Neural crest cell (in vitro differentiated cells): Measurements from ENCODE around the gene SLC28A3. TPM values are rescaled to one million over a fixed set of nuclear protein-coding genes. Genes with fewer than 3 reads are reported as not detected.

ENCODE experiments used
- DNase-seq: peaks from one replicate; pipeline ENCODE4 v3.0.0; 2021; ENCODE audit warnings: low read depth, mixed read lengths, low spot score
- H3K27ac Mint-ChIP-seq: one replicate; pipeline ENCODE4 v1.8.0; 2021; ENCODE audit warnings: mild to moderate bottlenecking, mixed read lengths; ENCODE audit not compliant: unreplicated experiment
- H3K27me3 Mint-ChIP-seq: 2 replicates; pipeline ENCODE4 v1.8.0; 2021; ENCODE audit warnings: low read depth, mild to moderate bottlenecking, mixed read lengths
- H3K36me3 Mint-ChIP-seq: 2 replicates; pipeline ENCODE4 v1.8.0; 2021; ENCODE audit warnings: low read depth, mild to moderate bottlenecking, mixed read lengths
- H3K4me1 Mint-ChIP-seq: 2 replicates; pipeline ENCODE4 v1.8.0; 2021; ENCODE audit warnings: mixed read lengths
- H3K4me3 Mint-ChIP-seq: one replicate; pipeline ENCODE4 v1.8.0; 2021; ENCODE audit warnings: mild to moderate bottlenecking, mixed read lengths
- H3K9me3 Mint-ChIP-seq: 2 replicates; pipeline ENCODE4 v1.8.0; 2021; ENCODE audit warnings: mixed read lengths
- CTCF ChIP-seq: fragments of 200-600 bp; sonication (generic); conservative IDR thresholded peaks from 2 replicates; pipeline ENCODE4 v1.5.0; 2021; ENCODE audit warnings: antibody characterized with exemption, mild to moderate bottlenecking
- total RNA-seq: library from RNA; stranded (reverse); gene quantifications from 2 replicates; pipeline ENCODE4 v1.2.1, GENCODE V29; 2021

The SLC28A3 gene
- total RNA-seq, 1 donor from 2014 or later: not detected

- Mint-ChIP-seq H3K4me1 (peaks cover 6% of the 10 kb centered on the region), H3K4me3 (no peak overlapping the region), H3K9me3 (no peaks in the 10 kb centered on the region), H3K27ac (peak overlapping the region; percentile 36), H3K36me3 (no peaks in the 10 kb centered on the region), H3K27me3 (no peaks in the 10 kb centered on the region)
- no peak for DNase-seq
- TF ChIP-seq CTCF: no peak
These were observed 20.3 kb downstream of the SLC28A3 start for GRCh38 chr9:84320231-84320630.

- Mint-ChIP-seq H3K9me3 (no peaks in the 10 kb centered on the region), H3K4me1 (peaks cover 6% of the 10 kb centered on the region), H3K27me3 (no peaks in the 10 kb centered on the region), H3K4me3 (no peak overlapping the region), H3K36me3 (no peaks in the 10 kb centered on the region), H3K27ac (no peak overlapping the region)
- DNase-seq: no peak
- no peak for TF ChIP-seq CTCF
These were observed 20.9 kb downstream of the SLC28A3 start for GRCh38 chr9:84319632-84320031.

GRCh38 chr9:84318981-84319380 is 21.6 kb downstream of the SLC28A3 start:
- no peak for TF ChIP-seq CTCF

GRCh38 chr9:84317563-84317962 is 23.0 kb downstream of the SLC28A3 start:
- peak; percentile 17 for TF ChIP-seq CTCF
- H3K9me3 Mint-ChIP-seq: no peaks in the 10 kb centered on the region
- H3K36me3 Mint-ChIP-seq: no peaks in the 10 kb centered on the region
- no peak overlapping the region for H3K27ac Mint-ChIP-seq
- no peak overlapping the region for H3K4me3 Mint-ChIP-seq
- H3K4me1 Mint-ChIP-seq: no peaks in the 10 kb centered on the region
- no peak for DNase-seq
- H3K27me3 Mint-ChIP-seq: no peaks in the 10 kb centered on the region

More at GRCh38 chr9:84318981-84319380, 21.6 kb downstream of the SLC28A3 start:
- peaks cover 5% of the 10 kb centered on the region for H3K4me1 Mint-ChIP-seq
- no peaks in the 10 kb centered on the region for H3K27me3 Mint-ChIP-seq
- H3K27ac Mint-ChIP-seq: no peak overlapping the region
- no peaks in the 10 kb centered on the region for H3K9me3 Mint-ChIP-seq
- DNase-seq: no peak
- H3K36me3 Mint-ChIP-seq: no peaks in the 10 kb centered on the region
- no peak overlapping the region for H3K4me3 Mint-ChIP-seq

- no peaks in the 10 kb centered on the region for H3K4me1 Mint-ChIP-seq
- H3K27me3 Mint-ChIP-seq: no peaks in the 10 kb centered on the region
- TF ChIP-seq CTCF: peak; percentile 86
- H3K9me3 Mint-ChIP-seq: no peaks in the 10 kb centered on the region
- DNase-seq: peak; percentile 65
- H3K36me3 Mint-ChIP-seq: no peaks in the 10 kb centered on the region
- no peak overlapping the region for H3K27ac Mint-ChIP-seq
- no peak overlapping the region for H3K4me3 Mint-ChIP-seq
These were observed 25.2 kb downstream of the SLC28A3 start for GRCh38 chr9:84315278-84315877.
